AG04450 (cell line): ENCODE measurements around the gene ALG14. TPM values are rescaled to one million over a fixed set of nuclear protein-coding genes. Genes with fewer than 3 reads are reported as not detected.
A peak's percentile ranks its signal among the peaks of the same experiment; 100 is the strongest.
"Not testable (repeated sequence)": the region's sequence is repeated elsewhere in the genome, so short reads cannot be mapped to it uniquely, and the experiment has no call there.

Source experiments
- CTCF ChIA-PET: fragments of 300-600, 350-600 bp; formaldehyde crosslinking; extraction: SDS; loops from one replicate; lab custom pipeline; 2022; ENCODE audit warnings: antibody characterized with exemption, inconsistent platforms; lab: Charles Lee
- POLR2A ChIA-PET: fragments of 350-600 bp; formaldehyde crosslinking; extraction: SDS; loops from one replicate; lab custom pipeline; 2021; ENCODE audit warnings: antibody characterized with exemption, inconsistent platforms; lab: Yijun Ruan, JAX
- DNase-seq: peaks from one replicate; pipeline ENCODE4 v3.0.0-alpha.2; 2011; ENCODE audit warnings: low read depth, low spot score
- H3K27ac ChIP-seq: one replicate; pipeline ENCODE4 v1.5.1; 2012; ENCODE audit warnings: low read depth, low read length, control low read depth
- H3K27me3 ChIP-seq: one replicate; pipeline ENCODE4 v1.6.0; 2012; ENCODE audit warnings: low read length; ENCODE audit not compliant: control insufficient read depth, insufficient read depth
- H3K4me3 ChIP-seq: 2 replicates; pipeline ENCODE4 v1.5.1; 2011; ENCODE audit warnings: mild to moderate bottlenecking, low read depth, low read length, control low read depth
- H3K9me3 ChIP-seq: 2 replicates; pipeline ENCODE4 v1.5.1; 2012; ENCODE audit warnings: low read length; ENCODE audit not compliant: control insufficient read depth, insufficient read depth
- polyA plus RNA-seq: library from polyadenylated mRNA; depleted of rRNA; stranded (reverse); fragments of >200 nt; gene quantifications from 2 replicates; pipeline ENCODE4 v1.2.3, GENCODE V29; 2011
- TF ChIP-seq, protein P1 (sequence below): IDR thresholded peaks from 2 replicates; pipeline ENCODE4 v1.5.1; 2011; ENCODE audit warnings: low read depth, low read length, control low read depth, inconsistent platforms

Gene ALG14
- polyA plus RNA-seq, 1 experiment: 3.1 TPM

DNA sequence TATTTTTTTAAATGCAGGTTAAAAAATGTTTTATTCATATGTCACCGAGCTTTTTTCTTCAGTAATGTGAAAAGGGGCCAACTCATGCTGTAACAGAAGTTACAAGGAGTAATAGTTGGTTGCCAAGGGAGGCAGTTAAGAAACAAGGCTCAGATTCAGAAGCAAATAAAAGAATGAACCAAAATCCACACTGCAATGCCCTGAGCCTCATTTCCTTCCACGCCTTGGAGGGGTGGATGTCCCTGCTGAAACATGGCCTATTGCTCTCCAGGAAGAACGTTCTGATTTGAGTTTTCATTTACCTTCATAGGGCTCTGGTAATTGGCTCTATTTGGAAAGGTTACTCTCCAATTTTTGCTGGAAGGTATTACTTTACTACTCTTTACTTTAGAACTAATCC lies 24.4 kb downstream of the ALG14 start:
- H3K27ac ChIP-seq: no peak overlapping the region
- no peak for DNase-seq
- H3K4me3 ChIP-seq: no peak overlapping the region
- ChIA-PET CTCF (interaction anchor here (0.6 to 3.0 kb wide), 2 partner anchors 158 to 194 kb away, joined by 3 to 16 read pairs; no protein-coding TSS in a partner anchor), POLR2A (interaction anchor here (0.7 kb wide), 1 partner anchor 164 kb away, joined by 3 read pairs; no protein-coding TSS in a partner anchor)
- TF ChIP-seq, protein P1, sequence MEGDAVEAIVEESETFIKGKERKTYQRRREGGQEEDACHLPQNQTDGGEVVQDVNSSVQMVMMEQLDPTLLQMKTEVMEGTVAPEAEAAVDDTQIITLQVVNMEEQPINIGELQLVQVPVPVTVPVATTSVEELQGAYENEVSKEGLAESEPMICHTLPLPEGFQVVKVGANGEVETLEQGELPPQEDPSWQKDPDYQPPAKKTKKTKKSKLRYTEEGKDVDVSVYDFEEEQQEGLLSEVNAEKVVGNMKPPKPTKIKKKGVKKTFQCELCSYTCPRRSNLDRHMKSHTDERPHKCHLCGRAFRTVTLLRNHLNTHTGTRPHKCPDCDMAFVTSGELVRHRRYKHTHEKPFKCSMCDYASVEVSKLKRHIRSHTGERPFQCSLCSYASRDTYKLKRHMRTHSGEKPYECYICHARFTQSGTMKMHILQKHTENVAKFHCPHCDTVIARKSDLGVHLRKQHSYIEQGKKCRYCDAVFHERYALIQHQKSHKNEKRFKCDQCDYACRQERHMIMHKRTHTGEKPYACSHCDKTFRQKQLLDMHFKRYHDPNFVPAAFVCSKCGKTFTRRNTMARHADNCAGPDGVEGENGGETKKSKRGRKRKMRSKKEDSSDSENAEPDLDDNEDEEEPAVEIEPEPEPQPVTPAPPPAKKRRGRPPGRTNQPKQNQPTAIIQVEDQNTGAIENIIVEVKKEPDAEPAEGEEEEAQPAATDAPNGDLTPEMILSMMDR: no peak
- H3K27me3 ChIP-seq: no peaks in the 10 kb centered on the region
- no peaks in the 10 kb centered on the region for H3K9me3 ChIP-seq

- CTCF ChIA-PET: interaction anchor here (0.6 to 3.0 kb wide), 2 partner anchors 194 to 533 kb away, joined by 3 to 16 read pairs; no protein-coding TSS in a partner anchor
- not testable (repeated sequence) for H3K4me3 ChIP-seq, H3K27me3 ChIP-seq, H3K27ac ChIP-seq, DNase-seq, H3K9me3 ChIP-seq
- POLR2A ChIA-PET: interaction anchor here (0.7 kb wide), 1 partner anchor 163 kb away, joined by 3 read pairs; no protein-coding TSS in a partner anchor
These were observed 25.1 kb downstream of the ALG14 start for GRCh38 chr1:95047624-95048023.

GRCh38 chr1:95046359-95046758 lies 26.4 kb downstream of the ALG14 start:
- CTCF ChIA-PET: interaction anchor here (3.0 kb wide), 1 partner anchor 192 kb away, joined by 16 read pairs; no protein-coding TSS in a partner anchor
- no peak overlapping the region for H3K27ac ChIP-seq

DNA sequence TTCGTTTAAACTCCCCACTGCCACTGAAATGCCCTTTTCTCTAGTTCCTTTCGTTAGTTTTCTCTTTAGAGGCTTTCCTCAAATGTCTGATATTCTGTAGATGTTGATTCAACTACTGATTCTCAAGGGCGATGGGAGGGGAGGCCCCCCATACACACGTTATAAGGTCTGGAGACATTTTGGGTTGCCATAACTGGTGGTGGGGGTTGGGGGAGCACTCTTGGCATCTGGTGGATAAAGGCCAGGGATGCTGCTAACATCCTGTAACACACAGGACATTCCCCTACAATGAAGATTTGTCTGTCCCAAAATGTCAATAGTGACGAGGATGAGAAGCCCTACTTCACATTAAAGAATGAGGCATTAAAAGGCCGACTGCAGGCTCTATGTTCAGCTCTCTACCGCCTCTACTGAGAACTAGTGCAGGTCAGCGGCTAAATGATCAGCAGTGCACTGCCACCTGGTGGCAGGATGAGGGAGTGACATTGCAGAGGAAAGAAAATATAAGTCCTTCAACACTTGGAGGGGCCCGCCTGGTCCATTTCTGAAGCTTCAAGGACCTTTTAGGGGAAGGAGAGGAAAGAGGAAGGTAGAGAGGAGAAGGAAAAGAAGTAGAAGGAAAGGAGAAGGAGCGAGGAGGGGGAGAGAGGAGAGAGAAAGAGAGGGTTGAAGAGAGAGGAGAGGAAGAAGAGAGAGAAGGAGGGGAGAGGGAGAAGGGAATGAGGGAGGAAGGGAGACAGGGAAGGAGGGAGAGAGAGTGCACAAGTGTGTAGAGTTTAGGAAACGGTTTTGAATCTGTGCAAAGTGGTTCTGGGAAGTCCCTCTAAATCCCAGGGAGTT lies 29.4 kb downstream of the ALG14 start:
- DNase-seq: peak; percentile 74
- TF ChIP-seq, protein P1: peak; percentile 99
- Histone ChIP-seq H3K9me3 (no peaks in the 10 kb centered on the region), H3K27ac (no peak overlapping the region), H3K27me3 (no peaks in the 10 kb centered on the region), H3K4me3 (no peak overlapping the region)
- POLR2A ChIA-PET: interaction anchor here (0.7 to 1.2 kb wide), 3 partner anchors 15 to 223 kb away, joined by 3 to 4 read pairs (median 3); partner anchors contain the start of gene SLC44A3
- CTCF ChIA-PET: interaction anchor here (0.5 to 2.9 kb wide), 65 partner anchors 9 to 1018 kb away, joined by 3 to 192 read pairs (median 5); partner anchors contain the start of gene RWDD3

More at GRCh38 chr1:95046359-95046758, 26.4 kb downstream of the ALG14 start:
- Histone ChIP-seq H3K9me3 (no peaks in the 10 kb centered on the region), H3K4me3 (no peak overlapping the region), H3K27me3 (no peaks in the 10 kb centered on the region)
- TF ChIP-seq, protein P1: no peak
- DNase-seq: no peak
- POLR2A ChIA-PET: no interaction called here

DNA sequence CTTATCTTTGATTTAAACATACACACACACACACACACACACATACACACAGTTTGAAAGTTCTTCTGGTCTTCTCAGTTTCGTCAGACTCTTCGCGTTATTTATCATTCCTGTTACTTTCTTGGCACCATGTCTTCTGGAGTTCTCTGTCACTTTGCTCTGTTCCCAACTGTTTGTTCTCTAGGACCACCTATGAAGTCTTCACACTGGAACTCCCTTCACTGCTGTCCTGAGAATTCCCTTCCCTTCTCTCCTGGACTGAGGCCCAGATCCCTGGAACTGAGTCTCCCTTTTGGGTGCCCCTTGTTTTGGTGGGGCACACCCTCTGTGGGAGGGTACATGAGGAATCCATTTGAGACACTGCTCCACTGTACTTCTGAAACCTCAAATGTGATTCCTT lies 30.5 kb downstream of the ALG14 start:
- TF ChIP-seq, protein P1: no peak
- Histone ChIP-seq H3K9me3 (no peaks in the 10 kb centered on the region), H3K27ac (no peak overlapping the region), H3K4me3 (no peak overlapping the region), H3K27me3 (no peaks in the 10 kb centered on the region)
- ChIA-PET POLR2A (interaction anchor here (0.5 to 1.4 kb wide), 3 partner anchors 115 to 784 kb away, joined by 3 to 22 read pairs (median 7); partner anchors contain the start of gene CNN3), CTCF (interaction anchor here (0.6 to 3.0 kb wide), 71 partner anchors 8 to 566 kb away, joined by 3 to 266 read pairs (median 5); partner anchors contain the start of genes CNN3 and SLC44A3)
- DNase-seq: no peak
